Measurements from ENCODE around the gene CNGA1.

CNGA1 gene

DNA sequence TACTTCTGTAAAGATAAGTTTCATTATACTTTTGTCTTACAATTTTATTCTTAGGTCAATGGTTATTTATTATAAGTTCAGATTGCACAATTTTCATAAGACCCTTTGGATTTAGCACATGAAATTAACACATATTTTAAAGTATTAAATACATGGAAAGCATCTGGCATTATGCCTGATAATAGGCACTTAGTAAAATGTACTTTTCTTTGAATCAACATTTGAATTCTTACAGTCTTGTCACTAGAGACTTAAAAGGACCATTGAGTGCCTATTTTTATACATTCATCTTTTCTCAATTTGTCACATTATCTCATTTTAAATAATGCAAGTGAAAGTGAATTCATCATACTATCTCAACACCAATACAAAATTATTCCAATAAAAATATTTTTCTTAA is 23.1 kb upstream of the CNGA1 start:
- intact Hi-C loops (cut with micrococcal nuclease): no loop called here
- H3K27ac Mint-ChIP-seq: no peak overlapping the region
- H3K36me3 Mint-ChIP-seq (ENCODE audit: low read depth): no peaks in the 10 kb centered on the region

GRCh38 chr4:48038666-48039065 is 22.2 kb upstream of the CNGA1 start:
- Mint-ChIP-seq H3K4me1 (ENCODE audit: low read depth) (peaks cover 15% of the 10 kb centered on the region), H3K27me3 (peaks cover 31% of the 10 kb centered on the region), H3K4me3 (no peak overlapping the region), H3K27ac (no peak overlapping the region), H3K9me3 (no peaks in the 10 kb centered on the region), H3K36me3 (ENCODE audit: low read depth) (no peaks in the 10 kb centered on the region)
- intact Hi-C loops (cut with micrococcal nuclease): no loop called here

More for the DNA sequence above, 23.1 kb upstream of the CNGA1 start:
- Mint-ChIP-seq H3K4me1 (ENCODE audit: low read depth) (peaks cover 15% of the 10 kb centered on the region), H3K9me3 (no peaks in the 10 kb centered on the region), H3K27me3 (peaks cover 37% of the 10 kb centered on the region), H3K4me3 (no peak overlapping the region)

DNA sequence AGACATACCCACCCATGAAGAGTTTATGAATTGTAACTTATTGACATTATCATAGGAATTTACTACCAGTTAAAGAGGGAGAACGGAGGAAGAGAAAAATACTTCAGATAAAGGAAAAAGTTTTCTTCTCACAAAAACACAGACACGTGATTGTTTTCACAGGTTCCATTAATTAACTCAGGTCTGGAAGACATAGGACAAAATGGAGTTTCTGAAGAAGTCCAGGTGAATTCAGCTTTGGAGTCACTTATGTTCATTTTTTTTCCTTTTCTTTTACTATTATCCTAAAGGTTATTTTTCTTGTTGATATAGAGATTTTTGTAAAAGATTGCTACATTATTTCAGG is 20.6 kb upstream of the CNGA1 start:
- Mint-ChIP-seq H3K36me3 (ENCODE audit: low read depth) (no peaks in the 10 kb centered on the region), H3K4me1 (ENCODE audit: low read depth) (peaks cover 10% of the 10 kb centered on the region), H3K9me3 (no peaks in the 10 kb centered on the region), H3K27ac (no peak overlapping the region), H3K27me3 (peaks cover 21% of the 10 kb centered on the region), H3K4me3 (no peak overlapping the region)
- intact Hi-C loops (cut with micrococcal nuclease): no loop called here

DNA sequence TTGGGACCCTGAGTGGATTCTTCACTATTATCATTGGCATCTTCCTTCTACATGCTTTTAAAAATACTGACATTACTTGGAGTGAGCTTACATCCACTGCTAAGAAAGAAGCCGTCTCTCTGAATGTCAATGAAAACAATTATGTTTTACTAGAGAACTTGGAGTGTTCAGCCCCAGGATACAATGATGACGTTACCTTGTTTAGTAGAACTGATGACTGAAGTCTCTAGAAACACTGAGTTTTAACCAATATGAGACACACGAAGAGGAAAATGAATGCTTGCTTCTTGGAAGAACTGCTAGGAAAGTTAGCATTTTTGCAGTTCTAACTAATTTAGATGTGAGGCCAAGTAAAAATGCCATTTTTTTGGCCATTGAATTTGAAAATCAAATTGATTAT is 19.5 kb upstream of the CNGA1 start:
- intact Hi-C loops (cut with micrococcal nuclease): no loop called here
- no peak overlapping the region for H3K4me3 Mint-ChIP-seq
- H3K27ac Mint-ChIP-seq: no peak overlapping the region
- peaks cover 10% of the 10 kb centered on the region for H3K4me1 Mint-ChIP-seq (ENCODE audit: low read depth)
- H3K9me3 Mint-ChIP-seq: no peaks in the 10 kb centered on the region
- H3K36me3 Mint-ChIP-seq (ENCODE audit: low read depth): no peaks in the 10 kb centered on the region
- H3K27me3 Mint-ChIP-seq: peaks cover 13% of the 10 kb centered on the region

DNA sequence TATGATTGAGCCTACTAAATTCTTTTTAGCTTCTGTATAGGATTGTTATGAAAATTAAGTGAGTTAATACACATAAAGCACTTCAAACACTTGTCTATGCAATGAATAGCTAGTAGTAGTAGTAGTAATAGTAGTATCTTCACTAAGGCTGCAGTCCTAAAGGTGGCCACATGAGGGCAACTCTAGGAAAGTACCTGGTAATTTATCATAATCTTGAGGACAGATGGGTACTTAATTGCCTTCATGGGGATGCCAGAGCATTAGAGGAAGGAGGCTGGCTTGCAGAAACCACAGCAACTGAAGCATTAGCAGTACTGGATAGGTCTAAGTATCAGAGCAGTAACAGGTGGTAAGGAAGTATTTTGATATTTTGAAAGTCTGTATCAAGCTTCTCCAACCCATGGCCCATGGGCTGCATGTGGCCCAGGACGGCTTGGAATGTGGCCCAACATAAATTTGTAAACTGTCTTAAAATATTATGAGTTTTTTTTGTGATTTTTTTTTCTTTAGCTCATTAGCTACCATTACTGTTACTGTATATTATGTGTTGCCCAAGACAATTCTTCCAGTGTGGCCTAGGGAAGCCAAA is 17.4 kb upstream of the CNGA1 start:
- H3K36me3 Mint-ChIP-seq (ENCODE audit: low read depth): no peaks in the 10 kb centered on the region
- H3K4me3 Mint-ChIP-seq: no peak overlapping the region
- no peak overlapping the region for H3K27ac Mint-ChIP-seq
- H3K9me3 Mint-ChIP-seq: no peaks in the 10 kb centered on the region
- peaks cover 11% of the 10 kb centered on the region for H3K27me3 Mint-ChIP-seq
- H3K4me1 Mint-ChIP-seq (ENCODE audit: low read depth): peaks cover 14% of the 10 kb centered on the region
- intact Hi-C loops (cut with micrococcal nuclease): loop anchor here (5.0 kb wide), 1 partner anchor 53 kb away; no protein-coding TSS in a partner anchor

DNA sequence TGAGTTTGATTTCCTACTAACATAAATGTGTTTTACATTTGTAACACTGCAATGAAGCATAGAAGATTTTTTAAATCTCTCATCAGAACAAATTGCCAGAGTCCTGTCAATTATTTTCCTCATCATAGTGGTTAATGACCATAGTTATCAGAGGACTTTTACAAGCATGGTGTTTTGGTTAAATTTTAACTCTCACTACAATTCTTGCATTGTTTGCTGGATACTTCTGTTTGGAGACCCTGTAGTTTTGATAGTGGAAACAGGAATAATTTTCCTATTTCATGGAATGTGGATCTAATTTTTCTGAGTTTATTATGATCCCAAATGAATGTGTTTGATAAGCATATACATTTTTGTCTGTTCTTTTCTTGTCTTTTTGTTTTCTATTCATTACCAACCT is 16.9 kb upstream of the CNGA1 start:
- Mint-ChIP-seq H3K9me3 (no peaks in the 10 kb centered on the region), H3K27ac (no peak overlapping the region), H3K27me3 (peaks cover 11% of the 10 kb centered on the region), H3K4me3 (no peak overlapping the region), H3K4me1 (ENCODE audit: low read depth) (peaks cover 18% of the 10 kb centered on the region), H3K36me3 (ENCODE audit: low read depth) (no peaks in the 10 kb centered on the region)
- intact Hi-C loops (cut with micrococcal nuclease): loop anchor here (5.0 kb wide), 1 partner anchor 54 kb away; no protein-coding TSS in a partner anchor

- H3K4me3 Mint-ChIP-seq: no peak overlapping the region
- no peaks in the 10 kb centered on the region for H3K36me3 Mint-ChIP-seq (ENCODE audit: low read depth)
- no peaks in the 10 kb centered on the region for H3K9me3 Mint-ChIP-seq
- H3K27ac Mint-ChIP-seq: no peak overlapping the region
- H3K27me3 Mint-ChIP-seq: peaks cover 11% of the 10 kb centered on the region
- intact Hi-C loops (cut with micrococcal nuclease): loop anchor here (5.0 kb wide), 1 partner anchor 55 kb away; no protein-coding TSS in a partner anchor
- H3K4me1 Mint-ChIP-seq (ENCODE audit: low read depth): peaks cover 20% of the 10 kb centered on the region
Measured at GRCh38 chr4:48032721-48033120, 16.2 kb upstream of the CNGA1 start.

GRCh38 chr4:48031802-48032525 is 15.5 kb upstream of the CNGA1 start:
- H3K4me1 Mint-ChIP-seq (ENCODE audit: low read depth): peaks cover 18% of the 10 kb centered on the region
- intact Hi-C loops (cut with micrococcal nuclease): loop anchor here (5.0 kb wide), 1 partner anchor 55 kb away; no protein-coding TSS in a partner anchor
- no peak overlapping the region for H3K27ac Mint-ChIP-seq
- H3K4me3 Mint-ChIP-seq: no peak overlapping the region
- no peaks in the 10 kb centered on the region for H3K9me3 Mint-ChIP-seq
- H3K27me3 Mint-ChIP-seq: peaks cover 11% of the 10 kb centered on the region
- no peaks in the 10 kb centered on the region for H3K36me3 Mint-ChIP-seq (ENCODE audit: low read depth)

GRCh38 chr4:48030470-48030869 is 14.0 kb upstream of the CNGA1 start:
- peaks cover 16% of the 10 kb centered on the region for H3K4me1 Mint-ChIP-seq (ENCODE audit: low read depth)
- no peak overlapping the region for H3K27ac Mint-ChIP-seq
- H3K9me3 Mint-ChIP-seq: no peaks in the 10 kb centered on the region
- H3K4me3 Mint-ChIP-seq: no peak overlapping the region
- intact Hi-C loops (cut with micrococcal nuclease): loop anchor here (5.0 kb wide), 1 partner anchor 57 kb away; no protein-coding TSS in a partner anchor
- no peaks in the 10 kb centered on the region for H3K36me3 Mint-ChIP-seq (ENCODE audit: low read depth)
- H3K27me3 Mint-ChIP-seq: peaks cover 12% of the 10 kb centered on the region

GRCh38 chr4:48028696-48029095 is 12.2 kb upstream of the CNGA1 start:
- peaks cover 20% of the 10 kb centered on the region for H3K27me3 Mint-ChIP-seq
- no peak overlapping the region for H3K27ac Mint-ChIP-seq
- intact Hi-C loops (cut with micrococcal nuclease): no loop called here
- H3K9me3 Mint-ChIP-seq: no peaks in the 10 kb centered on the region
- no peaks in the 10 kb centered on the region for H3K36me3 Mint-ChIP-seq (ENCODE audit: low read depth)
- no peak overlapping the region for H3K4me3 Mint-ChIP-seq
- peaks cover 16% of the 10 kb centered on the region for H3K4me1 Mint-ChIP-seq (ENCODE audit: low read depth)

DNA sequence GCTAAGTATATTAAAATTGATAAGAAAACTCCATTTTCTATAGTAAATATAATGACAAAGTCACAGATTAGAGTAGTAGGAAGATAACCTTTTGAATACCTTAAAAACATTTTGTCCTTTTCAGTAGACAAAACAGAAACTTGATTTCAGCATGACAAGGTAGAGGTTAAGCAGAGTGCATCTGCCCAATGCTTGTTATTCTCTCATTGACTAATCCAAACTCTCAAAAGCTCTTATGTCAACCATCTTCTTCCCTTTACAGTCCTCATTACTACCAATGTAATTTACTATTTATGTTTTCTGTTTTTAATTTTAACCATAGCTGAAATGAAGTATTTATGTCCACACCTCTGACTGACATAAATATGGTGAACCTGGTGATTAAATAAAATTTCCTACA is 11.2 kb upstream of the CNGA1 start:
- Mint-ChIP-seq H3K9me3 (no peaks in the 10 kb centered on the region), H3K27me3 (peaks cover 22% of the 10 kb centered on the region), H3K36me3 (ENCODE audit: low read depth) (no peaks in the 10 kb centered on the region), H3K4me3 (no peak overlapping the region), H3K27ac (no peak overlapping the region), H3K4me1 (ENCODE audit: low read depth) (peaks cover 16% of the 10 kb centered on the region)
- intact Hi-C loops (cut with micrococcal nuclease): no loop called here

- no peaks in the 10 kb centered on the region for H3K9me3 Mint-ChIP-seq
- no peak overlapping the region for H3K4me3 Mint-ChIP-seq
- H3K27ac Mint-ChIP-seq: no peak overlapping the region
- H3K27me3 Mint-ChIP-seq: peaks cover 26% of the 10 kb centered on the region
- peaks cover 16% of the 10 kb centered on the region for H3K4me1 Mint-ChIP-seq (ENCODE audit: low read depth)
- intact Hi-C loops (cut with micrococcal nuclease): no loop called here
- no peaks in the 10 kb centered on the region for H3K36me3 Mint-ChIP-seq (ENCODE audit: low read depth)
Measured at GRCh38 chr4:48025005-48025404, 8.5 kb upstream of the CNGA1 start.

DNA sequence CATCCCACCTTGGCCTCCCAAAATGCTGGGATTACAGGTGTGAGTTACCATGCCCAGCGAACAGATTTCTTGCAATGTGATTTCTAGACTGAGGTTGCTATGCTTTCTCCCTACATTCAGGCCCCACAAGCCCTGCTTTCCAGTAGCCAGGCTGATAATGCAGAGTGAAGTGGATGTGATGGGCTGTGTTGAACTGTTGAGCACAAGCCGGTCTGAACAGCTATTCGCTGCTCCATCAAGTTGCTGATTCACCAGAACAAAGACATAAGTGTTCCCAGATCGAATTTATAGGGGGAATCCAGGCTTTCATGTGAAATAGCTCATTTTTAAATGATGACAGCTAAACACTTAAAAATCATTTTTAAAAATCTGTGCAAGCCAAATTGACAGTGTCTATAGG is 8.0 kb upstream of the CNGA1 start:
- H3K4me1 Mint-ChIP-seq (ENCODE audit: low read depth): peaks cover 16% of the 10 kb centered on the region
- H3K36me3 Mint-ChIP-seq (ENCODE audit: low read depth): no peaks in the 10 kb centered on the region
- no peaks in the 10 kb centered on the region for H3K9me3 Mint-ChIP-seq
- peaks cover 30% of the 10 kb centered on the region for H3K27me3 Mint-ChIP-seq
- no peak overlapping the region for H3K4me3 Mint-ChIP-seq
- H3K27ac Mint-ChIP-seq: no peak overlapping the region
- intact Hi-C loops (cut with micrococcal nuclease): no loop called here

DNA sequence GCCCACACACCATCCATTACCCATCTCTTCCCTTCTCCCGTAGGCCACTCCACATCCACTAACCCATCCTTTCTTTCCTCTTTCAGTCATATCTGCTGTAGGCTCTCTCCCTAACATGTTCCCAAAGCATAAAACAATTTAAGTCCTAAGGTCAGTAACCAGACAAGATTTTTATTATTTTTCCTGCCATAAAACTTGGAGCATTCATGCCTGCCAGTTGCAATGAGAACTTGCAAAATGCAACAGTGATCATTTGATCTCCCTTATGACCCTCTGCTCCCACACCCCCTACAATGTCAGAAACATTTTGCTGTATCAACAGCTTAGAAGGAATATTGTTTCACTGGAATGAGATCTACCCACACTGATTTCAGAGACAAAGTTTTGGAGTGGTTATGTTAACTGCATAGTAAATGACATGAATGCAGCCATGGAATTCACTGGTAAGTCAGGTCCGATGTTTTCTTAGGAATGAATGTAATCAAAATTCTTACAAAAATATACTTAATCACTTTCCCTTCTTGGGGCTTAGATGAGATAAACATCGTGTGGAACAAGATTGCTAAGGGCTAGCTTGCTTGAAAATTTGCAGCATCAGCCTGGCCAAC is 5.8 kb upstream of the CNGA1 start:
- intact Hi-C loops (cut with micrococcal nuclease): no loop called here
- peaks cover 49% of the 10 kb centered on the region for H3K27me3 Mint-ChIP-seq
- H3K9me3 Mint-ChIP-seq: no peaks in the 10 kb centered on the region
- no peak overlapping the region for H3K4me3 Mint-ChIP-seq
- H3K36me3 Mint-ChIP-seq (ENCODE audit: low read depth): no peaks in the 10 kb centered on the region
- H3K27ac Mint-ChIP-seq: no peak overlapping the region
- H3K4me1 Mint-ChIP-seq (ENCODE audit: low read depth): peaks cover 14% of the 10 kb centered on the region
